ENCODE results near the gene TFDP1. TPM values are rescaled to one million over a fixed set of nuclear protein-coding genes. Genes with fewer than 3 reads are reported as not detected.

TFDP1 gene
- total RNA-seq, 2 experiments from 2014 or later, result 17.6 to 20.0 TPM

DNA sequence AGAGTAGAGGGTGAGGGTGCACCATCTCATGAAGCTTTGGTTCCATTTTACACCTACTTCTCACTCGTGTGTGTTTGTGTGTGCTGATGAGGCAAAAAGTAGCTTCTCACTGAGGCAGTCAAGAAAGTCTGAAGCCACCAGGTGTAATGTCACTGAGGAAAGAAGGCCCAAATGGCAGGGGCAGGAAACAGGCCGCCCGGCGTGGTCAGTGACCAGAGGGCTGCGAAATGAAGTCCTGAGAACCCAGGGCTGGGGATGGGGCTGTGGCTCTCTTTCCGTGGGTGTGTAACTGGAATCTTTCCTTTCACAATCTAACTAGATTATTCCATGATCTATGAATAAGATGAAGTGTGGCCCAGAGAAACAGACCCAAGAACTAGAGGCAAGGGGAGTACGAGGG lies 25.5 kb upstream of the TFDP1 start:
- no peak overlapping the region for H3K4me3 Mint-ChIP-seq
- Histone ChIP-seq H3K36me3 (ENCODE audit: insufficient read depth, low read length) (no peaks in the 10 kb centered on the region), H3K4me1 (ENCODE audit: insufficient read depth, low read length) (peaks cover 3% of the 10 kb centered on the region), H3K9me3 (ENCODE audit: control insufficient read depth in 1 of 2, insufficient read depth in 1 of 2, low read length in 2 of 2) (no peaks in the 10 kb centered on the region), H3K27ac (ENCODE audit: low read depth in 1 of 2, low read length in 2 of 2) (no peak overlapping the region), H3K4me3 (ENCODE audit: low read length) (no peak overlapping the region), H3K27me3 (ENCODE audit: control insufficient read depth in 1 of 2, insufficient read depth in 2 of 2, low read length in 2 of 2) (no peaks in the 10 kb centered on the region)
- no peak overlapping the region for H3K27ac Mint-ChIP-seq
- CTCF ChIA-PET, result no interaction called here
- ATAC-seq (ENCODE audit: poor library complexity), result no peak
- H3K36me3 Mint-ChIP-seq (ENCODE audit: low read depth), result no peaks in the 10 kb centered on the region
- peaks cover 6% of the 10 kb centered on the region for H3K4me1 Mint-ChIP-seq (ENCODE audit: low read depth)
- no peaks in the 10 kb centered on the region for H3K9me3 Mint-ChIP-seq
- intact Hi-C loops (cut with DNase I, micrococcal nuclease), result no loop called here
- POLR2A ChIA-PET, result no interaction called here
- H3K27me3 Mint-ChIP-seq, result no peaks in the 10 kb centered on the region
- TF ChIP-seq, protein P1, sequence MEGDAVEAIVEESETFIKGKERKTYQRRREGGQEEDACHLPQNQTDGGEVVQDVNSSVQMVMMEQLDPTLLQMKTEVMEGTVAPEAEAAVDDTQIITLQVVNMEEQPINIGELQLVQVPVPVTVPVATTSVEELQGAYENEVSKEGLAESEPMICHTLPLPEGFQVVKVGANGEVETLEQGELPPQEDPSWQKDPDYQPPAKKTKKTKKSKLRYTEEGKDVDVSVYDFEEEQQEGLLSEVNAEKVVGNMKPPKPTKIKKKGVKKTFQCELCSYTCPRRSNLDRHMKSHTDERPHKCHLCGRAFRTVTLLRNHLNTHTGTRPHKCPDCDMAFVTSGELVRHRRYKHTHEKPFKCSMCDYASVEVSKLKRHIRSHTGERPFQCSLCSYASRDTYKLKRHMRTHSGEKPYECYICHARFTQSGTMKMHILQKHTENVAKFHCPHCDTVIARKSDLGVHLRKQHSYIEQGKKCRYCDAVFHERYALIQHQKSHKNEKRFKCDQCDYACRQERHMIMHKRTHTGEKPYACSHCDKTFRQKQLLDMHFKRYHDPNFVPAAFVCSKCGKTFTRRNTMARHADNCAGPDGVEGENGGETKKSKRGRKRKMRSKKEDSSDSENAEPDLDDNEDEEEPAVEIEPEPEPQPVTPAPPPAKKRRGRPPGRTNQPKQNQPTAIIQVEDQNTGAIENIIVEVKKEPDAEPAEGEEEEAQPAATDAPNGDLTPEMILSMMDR (IDR thresholded peaks at IDR 0.05), result no peak
- no peak for DNase-seq

DNA sequence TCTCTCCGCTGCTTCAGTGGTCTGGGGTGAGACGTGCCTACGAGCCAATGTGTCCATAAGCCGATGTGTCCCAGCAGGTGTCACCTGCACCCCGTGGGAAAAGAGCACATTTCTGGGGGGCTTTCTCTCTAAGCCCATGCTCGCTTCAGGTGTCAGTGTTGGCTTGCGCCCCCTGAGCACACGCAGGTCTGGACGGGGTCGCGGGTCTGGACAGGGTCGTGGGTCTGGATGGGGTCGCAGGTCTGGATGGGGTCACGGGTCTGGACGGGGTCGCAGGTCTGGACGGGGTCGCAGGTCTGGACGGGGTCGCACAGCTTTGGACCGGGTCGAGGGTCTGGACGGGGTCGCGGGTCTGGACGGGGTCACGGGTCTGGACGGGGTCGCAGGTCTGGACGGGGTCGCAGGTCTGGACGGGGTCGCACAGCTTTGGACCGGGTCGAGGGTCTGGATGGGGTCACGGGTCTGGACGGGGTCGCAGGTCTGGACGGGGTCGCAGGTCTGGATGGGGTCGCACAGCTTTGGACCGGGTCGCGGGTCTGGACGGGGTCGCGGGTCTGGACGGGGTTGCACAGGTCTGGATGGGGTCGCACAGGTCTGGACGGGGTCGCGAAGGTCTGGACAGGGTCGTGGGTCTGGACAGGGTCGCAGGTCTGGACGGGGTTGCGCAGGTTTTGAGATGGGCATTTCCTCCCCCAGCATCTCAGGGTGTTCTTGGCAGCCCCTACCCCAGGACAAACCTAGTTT lies 24.5 kb upstream of the TFDP1 start:
- H3K27ac ChIP-seq (ENCODE audit: low read depth in 1 of 2, low read length in 2 of 2), result no peak overlapping the region

DNA sequence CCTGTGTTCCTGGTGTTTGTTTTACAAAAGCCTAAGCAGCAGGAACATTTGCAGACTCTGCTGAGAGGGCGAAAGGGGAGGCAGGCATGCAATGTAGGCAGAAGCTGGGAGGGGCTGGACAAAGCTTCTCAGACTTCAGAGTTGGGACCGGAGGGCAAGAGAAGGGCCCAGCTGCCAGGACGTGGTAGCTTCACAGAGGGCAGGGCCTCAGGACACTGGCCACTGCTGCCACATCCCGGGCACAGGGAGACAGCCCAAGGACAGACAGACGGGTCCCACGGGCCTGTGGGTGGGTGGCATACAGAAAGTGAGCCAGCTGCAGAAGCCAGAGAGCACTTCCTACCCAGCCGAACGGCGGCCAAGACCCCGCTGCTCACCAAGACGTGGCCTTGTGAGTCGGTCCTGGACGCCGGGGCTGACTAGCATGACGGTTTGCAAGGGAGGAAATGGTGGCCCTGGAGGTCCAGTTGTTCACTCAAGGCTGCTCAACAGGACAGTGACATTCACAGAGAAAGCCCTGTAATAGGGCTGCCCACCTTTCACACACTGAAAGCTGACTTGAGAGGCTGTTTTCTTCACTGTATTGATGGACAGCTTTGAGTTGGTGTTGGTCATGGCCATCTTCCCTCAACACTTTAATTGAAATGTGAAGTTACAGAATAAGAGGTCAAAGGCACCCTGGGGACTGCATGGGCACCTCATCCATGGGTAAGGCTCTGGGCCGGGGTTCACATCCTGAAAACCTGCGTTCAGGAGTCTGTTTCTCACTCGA lies 23.7 kb upstream of the TFDP1 start:
- H3K4me1 Mint-ChIP-seq (ENCODE audit: low read depth), result peaks cover 6% of the 10 kb centered on the region
- H3K4me1 ChIP-seq (ENCODE audit: insufficient read depth, low read length), result peaks cover 3% of the 10 kb centered on the region
- intact Hi-C loops (cut with DNase I, micrococcal nuclease), result no loop called here
- no peak for ATAC-seq (ENCODE audit: poor library complexity)
- ChIA-PET CTCF (no interaction called here), POLR2A (no interaction called here)
- no peaks in the 10 kb centered on the region for H3K9me3 ChIP-seq (ENCODE audit: control insufficient read depth in 1 of 2, insufficient read depth in 1 of 2, low read length in 2 of 2)
- H3K4me3 ChIP-seq (ENCODE audit: low read length), result no peak overlapping the region
- H3K27ac ChIP-seq (ENCODE audit: low read depth in 1 of 2, low read length in 2 of 2), result no peak overlapping the region
- no peaks in the 10 kb centered on the region for H3K27me3 ChIP-seq (ENCODE audit: control insufficient read depth in 1 of 2, insufficient read depth in 2 of 2, low read length in 2 of 2)
- no peaks in the 10 kb centered on the region for H3K36me3 ChIP-seq (ENCODE audit: insufficient read depth, low read length)
- no peaks in the 10 kb centered on the region for H3K36me3 Mint-ChIP-seq (ENCODE audit: low read depth)
- H3K27me3 Mint-ChIP-seq, result no peaks in the 10 kb centered on the region
- TF ChIP-seq, protein P1 (IDR thresholded peaks at IDR 0.05), result no peak
- H3K9me3 Mint-ChIP-seq, result no peaks in the 10 kb centered on the region
- H3K4me3 Mint-ChIP-seq, result no peak overlapping the region
- no peak for DNase-seq
- H3K27ac Mint-ChIP-seq, result no peak overlapping the region

More for the DNA sequence above, 24.5 kb upstream of the TFDP1 start:
- Histone ChIP-seq H3K36me3 (ENCODE audit: insufficient read depth, low read length) (no peaks in the 10 kb centered on the region), H3K4me3 (ENCODE audit: low read length) (no peak overlapping the region), H3K9me3 (ENCODE audit: control insufficient read depth in 1 of 2, insufficient read depth in 1 of 2, low read length in 2 of 2) (no peaks in the 10 kb centered on the region), H3K27me3 (ENCODE audit: control insufficient read depth in 1 of 2, insufficient read depth in 2 of 2, low read length in 2 of 2) (no peaks in the 10 kb centered on the region), H3K4me1 (ENCODE audit: insufficient read depth, low read length) (peaks cover 3% of the 10 kb centered on the region)
- Mint-ChIP-seq H3K27ac (no peak overlapping the region), H3K4me1 (ENCODE audit: low read depth) (peaks cover 6% of the 10 kb centered on the region), H3K36me3 (ENCODE audit: low read depth) (no peaks in the 10 kb centered on the region), H3K9me3 (no peaks in the 10 kb centered on the region), H3K27me3 (no peaks in the 10 kb centered on the region), H3K4me3 (no peak overlapping the region)
- intact Hi-C loops (cut with DNase I, micrococcal nuclease), result no loop called here
- no peak for ATAC-seq (ENCODE audit: poor library complexity)
- TF ChIP-seq, protein P1 (IDR thresholded peaks at IDR 0.05), result no peak
- CTCF ChIA-PET, result no interaction called here
- POLR2A ChIA-PET, result no interaction called here
- DNase-seq, result no peak

Measured in CD4-positive, alpha-beta T cell (primary cell).